GM12865 (cell line): Measurements from ENCODE around the gene SLC5A5.

Source experiments
- DNase-seq: peaks from one replicate; pipeline ENCODE4 v3.0.0; 2010; ENCODE audit warnings: low read depth
- H3K4me3 ChIP-seq: 2 replicates; pipeline ENCODE4 v1.5.1; 2011; ENCODE audit warnings: mild to moderate bottlenecking, low read depth, low read length, control low read depth
- CTCF ChIP-seq: IDR thresholded peaks from 2 replicates; pipeline ENCODE4 v1.5.1; 2011; ENCODE audit warnings: low read length, control low read depth, low read depth, inconsistent platforms; ENCODE audit not compliant: insufficient read depth; ENCODE audit errors: missing control alignments

SLC5A5 gene

GRCh38 chr19:17860331-17860992 is 11.3 kb upstream of the SLC5A5 start:
- no peak for TF ChIP-seq CTCF
- DNase-seq = peak; percentile 32
- H3K4me3 ChIP-seq = peak overlapping the region; percentile 80

GRCh38 chr19:17860993-17861360 is 10.8 kb upstream of the SLC5A5 start:
- DNase-seq = no peak
- peak overlapping the region; percentile 80 for H3K4me3 ChIP-seq
- TF ChIP-seq CTCF = no peak

GRCh38 chr19:17861542-17862402 is 10.0 kb upstream of the SLC5A5 start:
- no peak for TF ChIP-seq CTCF

GRCh38 chr19:17862711-17863519 is 8.8 kb upstream of the SLC5A5 start:
- no peak overlapping the region for H3K4me3 ChIP-seq
- peak; percentile 63 for DNase-seq
- no peak for TF ChIP-seq CTCF

More at GRCh38 chr19:17861542-17862402, 10.0 kb upstream of the SLC5A5 start:
- H3K4me3 ChIP-seq = peak overlapping the region; percentile 80
- DNase-seq = no peak

GRCh38 chr19:17863520-17864182 is 8.1 kb upstream of the SLC5A5 start:
- no peak for DNase-seq

More at GRCh38 chr19:17863520-17864182, 8.1 kb upstream of the SLC5A5 start:
- TF ChIP-seq CTCF = no peak
- H3K4me3 ChIP-seq = no peak overlapping the region
